GM13976 (cell line): ENCODE data around the gene PRMT1.

ENCODE experiments used
- DNase-seq: peaks from one replicate; pipeline ENCODE4 v3.0.0; 2012; ENCODE audit warnings: low spot score
- in situ Hi-C: fragments of 300-500 bp; cut with MboI; formaldehyde crosslinking; loops from one replicate; pipeline ENCODE4 v1.12.0; 2022; ENCODE audit warnings: low sequenced_read_pairs, mixed read lengths, inconsistent platforms; ENCODE audit not compliant: unreplicated experiment
- TF ChIP-seq, protein P1 (sequence below): IDR thresholded peaks from 2 replicates; pipeline ENCODE4 v1.5.1; 2012; ENCODE audit warnings: borderline replicate concordance, mild to moderate bottlenecking; ENCODE audit not compliant: insufficient read depth; ENCODE audit errors: extremely low read depth, missing control alignments, control extremely low read depth

PRMT1 gene

GRCh38 chr19:49685845-49686332, 8.8 kb downstream of the PRMT1 start:
- TF ChIP-seq, protein P1, sequence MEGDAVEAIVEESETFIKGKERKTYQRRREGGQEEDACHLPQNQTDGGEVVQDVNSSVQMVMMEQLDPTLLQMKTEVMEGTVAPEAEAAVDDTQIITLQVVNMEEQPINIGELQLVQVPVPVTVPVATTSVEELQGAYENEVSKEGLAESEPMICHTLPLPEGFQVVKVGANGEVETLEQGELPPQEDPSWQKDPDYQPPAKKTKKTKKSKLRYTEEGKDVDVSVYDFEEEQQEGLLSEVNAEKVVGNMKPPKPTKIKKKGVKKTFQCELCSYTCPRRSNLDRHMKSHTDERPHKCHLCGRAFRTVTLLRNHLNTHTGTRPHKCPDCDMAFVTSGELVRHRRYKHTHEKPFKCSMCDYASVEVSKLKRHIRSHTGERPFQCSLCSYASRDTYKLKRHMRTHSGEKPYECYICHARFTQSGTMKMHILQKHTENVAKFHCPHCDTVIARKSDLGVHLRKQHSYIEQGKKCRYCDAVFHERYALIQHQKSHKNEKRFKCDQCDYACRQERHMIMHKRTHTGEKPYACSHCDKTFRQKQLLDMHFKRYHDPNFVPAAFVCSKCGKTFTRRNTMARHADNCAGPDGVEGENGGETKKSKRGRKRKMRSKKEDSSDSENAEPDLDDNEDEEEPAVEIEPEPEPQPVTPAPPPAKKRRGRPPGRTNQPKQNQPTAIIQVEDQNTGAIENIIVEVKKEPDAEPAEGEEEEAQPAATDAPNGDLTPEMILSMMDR, result no peak
- no peak for DNase-seq
- in situ Hi-C loops, result no loop called here

DNA sequence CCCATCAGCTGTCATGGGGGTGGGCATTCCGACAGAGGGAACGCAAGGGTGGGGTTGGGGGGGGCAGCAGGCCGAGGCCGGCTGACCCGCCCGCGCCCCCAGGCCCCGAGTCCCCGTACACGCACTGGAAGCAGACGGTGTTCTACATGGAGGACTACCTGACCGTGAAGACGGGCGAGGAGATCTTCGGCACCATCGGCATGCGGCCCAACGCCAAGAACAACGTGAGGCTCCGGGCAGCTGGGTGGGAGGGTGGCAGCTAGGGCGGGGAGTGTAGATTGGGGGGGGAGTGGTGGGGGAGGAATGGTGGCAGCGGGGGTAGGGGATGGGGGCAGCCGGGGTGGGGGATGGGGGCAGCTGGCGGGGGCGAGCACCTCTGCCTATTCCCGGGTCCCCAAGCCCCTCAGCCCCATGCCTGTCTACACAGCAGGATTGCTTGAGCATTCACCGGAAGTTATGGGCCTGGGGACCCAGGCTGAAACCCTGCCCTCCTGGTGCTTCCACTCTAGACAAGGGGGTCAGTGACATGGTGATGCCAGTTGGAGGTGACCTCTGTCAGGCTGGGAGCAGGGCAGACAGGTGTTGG, 9.5 kb downstream of the PRMT1 start:
- DNase-seq, result no peak
- TF ChIP-seq, protein P1, result no peak
- in situ Hi-C loops, result no loop called here

DNA sequence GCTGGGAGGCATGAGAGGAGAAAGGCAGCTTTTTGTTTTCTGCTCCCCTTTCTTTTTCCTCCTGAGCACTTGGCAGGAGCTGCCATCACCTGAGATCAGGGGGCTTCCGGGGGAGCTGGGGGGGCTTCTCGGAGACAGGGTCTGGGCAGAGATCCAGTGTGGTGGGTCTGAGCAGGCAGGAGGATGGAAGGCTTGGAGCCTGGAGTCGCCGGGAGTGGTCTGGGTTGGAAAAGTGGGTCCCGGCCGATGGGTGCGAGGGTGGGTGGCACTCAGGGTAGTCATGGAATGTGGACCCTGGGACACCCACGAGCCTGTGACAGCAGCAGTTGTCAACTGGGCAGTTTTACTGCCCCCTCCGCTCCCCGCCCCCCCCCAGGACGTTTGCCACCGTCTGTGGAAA, 10.1 kb downstream of the PRMT1 start:
- no peak for DNase-seq
- in situ Hi-C loops, result no loop called here
- TF ChIP-seq, protein P1, result no peak

DNA sequence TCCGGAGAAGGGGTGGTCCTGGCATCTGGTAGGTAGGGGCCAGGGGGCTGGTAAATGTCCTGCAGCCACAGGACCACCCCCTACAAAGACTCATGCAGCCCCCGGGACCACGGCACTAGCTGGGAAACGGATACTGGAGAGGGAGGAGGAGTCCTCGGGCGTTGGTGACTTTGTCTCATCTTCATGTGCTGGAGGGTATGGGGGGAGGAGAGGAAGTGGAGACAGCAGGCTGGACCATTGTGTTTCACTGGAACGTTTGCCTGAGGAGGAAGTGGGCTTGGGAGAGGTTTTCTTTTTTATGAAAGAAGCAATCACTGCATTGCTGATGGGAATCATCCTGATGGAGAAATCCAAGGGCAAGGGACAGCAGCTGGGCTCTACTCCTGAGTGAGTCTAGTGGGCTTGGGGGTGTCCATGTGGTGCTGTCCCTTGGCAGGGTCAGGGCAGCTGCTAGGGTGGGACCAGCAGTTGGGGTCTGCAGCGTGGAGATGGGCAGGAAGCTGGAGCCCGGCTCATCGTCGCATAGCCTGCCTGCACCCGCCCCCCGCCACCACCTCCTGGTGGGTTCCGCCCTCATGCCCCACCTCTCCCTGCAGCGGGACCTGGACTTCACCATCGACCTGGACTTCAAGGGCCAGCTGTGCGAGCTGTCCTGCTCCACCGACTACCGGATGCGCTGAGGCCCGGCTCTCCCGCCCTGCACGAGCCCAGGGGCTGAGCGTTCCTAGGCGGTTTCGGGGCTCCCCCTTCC, 10.7 kb downstream of the PRMT1 start:
- TF ChIP-seq, protein P1, result no peak
- DNase-seq, result peak; percentile 43
- in situ Hi-C loops, result no loop called here

DNA sequence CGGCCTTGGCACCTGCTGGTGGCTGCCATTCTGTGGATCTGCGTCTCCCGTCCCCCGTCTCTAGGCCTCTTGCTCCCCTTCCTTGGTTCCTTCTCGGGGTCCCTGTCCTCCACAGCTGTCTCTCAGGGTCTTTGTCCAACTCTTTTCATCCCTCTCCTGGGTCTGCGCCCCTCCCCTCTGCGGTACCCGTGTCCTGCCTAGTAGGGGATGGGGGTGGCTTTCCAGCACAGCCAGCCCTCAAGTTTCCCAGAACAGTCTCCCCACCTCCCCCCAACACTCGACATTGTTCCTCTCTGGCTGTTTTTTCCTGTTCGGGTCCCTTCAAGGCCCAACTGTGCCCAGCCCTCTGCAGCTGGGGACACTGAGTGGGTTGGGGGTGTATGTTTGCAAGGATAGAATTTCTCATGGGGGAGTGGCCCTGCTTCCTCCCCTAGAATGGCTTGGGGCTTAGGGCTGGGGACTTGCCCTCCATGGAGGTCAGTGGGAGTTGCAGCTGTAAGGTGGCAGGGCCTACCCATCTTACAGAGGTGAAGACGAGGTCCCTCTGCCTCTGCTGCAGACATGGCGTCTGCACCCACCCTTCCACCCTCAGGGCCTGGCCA, 11.6 kb downstream of the PRMT1 start:
- no peak for DNase-seq
- TF ChIP-seq, protein P1, result no peak
- in situ Hi-C loops, result no loop called here

DNA sequence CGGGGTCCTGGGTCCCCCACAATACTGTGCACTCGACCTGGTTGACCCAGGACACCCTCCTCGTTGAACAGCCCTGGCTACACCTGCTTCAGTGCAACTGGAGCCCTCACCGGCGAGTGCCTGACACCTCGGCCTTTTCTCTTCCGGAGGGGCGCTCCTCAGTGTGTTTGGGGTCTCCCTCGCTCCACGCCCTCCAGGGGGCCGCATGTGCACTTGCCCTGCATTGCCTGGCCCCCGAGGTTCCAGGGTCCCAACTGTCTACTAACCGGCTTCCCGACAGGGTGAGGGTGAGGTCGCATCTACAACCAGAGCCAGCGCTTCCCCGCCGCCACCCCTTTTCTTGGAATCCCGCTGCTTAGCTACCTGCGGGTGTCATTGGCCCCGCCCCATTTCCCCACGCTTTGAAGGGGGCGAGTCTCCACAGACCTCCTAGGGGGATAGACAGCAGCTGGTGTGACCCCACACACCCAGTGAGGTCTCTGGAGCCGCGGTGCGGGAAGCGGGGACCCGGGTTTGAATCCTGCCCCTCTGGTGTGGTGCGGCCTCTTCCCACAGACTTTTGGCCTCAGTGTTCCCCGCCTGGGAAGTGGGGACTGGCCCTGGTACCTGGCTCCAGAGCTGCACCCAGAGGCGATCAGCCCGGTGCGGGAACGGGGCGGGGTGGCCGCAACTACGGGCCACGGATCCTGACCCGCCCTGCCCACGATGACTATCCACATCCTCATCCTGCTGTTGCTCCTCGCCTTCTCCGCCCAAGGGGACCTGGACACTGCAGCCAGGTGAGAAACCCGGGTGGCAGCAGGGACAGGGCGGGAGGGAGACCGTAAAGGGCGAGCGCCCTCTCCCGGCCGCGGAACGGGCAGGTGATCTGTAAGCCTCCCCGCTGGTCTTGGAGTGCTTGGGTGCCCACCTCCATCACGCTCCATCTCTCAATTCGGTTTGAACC, 12.3 kb downstream of the PRMT1 start, which contains the start of gene ADM5:
ADM5 (plus strand) TSS at position 462 of the 946 bp plus-strand sequence; CDS start at position 706, 244 bp downstream.
- in situ Hi-C loops, result no loop called here
- TF ChIP-seq, protein P1, result peak; percentile 54
- DNase-seq, result peak; percentile 73
